Breast epithelium (tissue), 4 donors: ENCODE data around the gene EZH1. TPM values are rescaled to one million over a fixed set of nuclear protein-coding genes. Genes with fewer than 3 reads are reported as not detected.
A peak's percentile ranks its signal among the peaks of the same experiment; 100 is the strongest.

Experiments used
- DNase-seq, 2 donors: peaks; one replicate each; pipeline ENCODE4 v3.0.0-alpha.2; 2019; ENCODE audit warnings: low spot score in 2 of 2
- H3K27ac ChIP-seq, 2 donors: fragments of 200-600 bp; sonication (generic) in 1 of 2; one replicate each; pipeline ENCODE4 v1.5.1; 2016 to 2019; ENCODE audit warnings: mild to moderate bottlenecking in 1 of 2
- H3K27me3 ChIP-seq, 2 donors: fragments of 200-600 bp; sonication (generic) in 1 of 2; one replicate each; pipeline versions ENCODE4 v1.5.1 to v1.6.0; 2017 to 2019; ENCODE audit warnings: control low read depth in 1 of 2, mild to moderate bottlenecking in 1 of 2
- H3K36me3 ChIP-seq: fragments of 200-600 bp; one replicate; pipeline ENCODE4 v1.5.1; 2019
- H3K4me1 ChIP-seq, 2 donors: fragments of 200-600 bp; sonication (generic); one replicate each; pipeline ENCODE4 v1.5.1; 2016 to 2019; ENCODE audit warnings: control low read depth in 1 of 2
- H3K4me3 ChIP-seq, 3 donors: fragments of 200-600 bp; sonication (generic); 1 replicate in 2 of 3; 2 replicates in 1 of 3; pipeline ENCODE4 v1.5.1; 2016 to 2019; ENCODE audit warnings: mild to moderate bottlenecking in 3 of 3, moderate library complexity in 2 of 3
- H3K9me3 ChIP-seq, 2 donors: fragments of 200-600 bp; sonication (generic) in 1 of 2; one replicate each; pipeline ENCODE4 v1.5.1; 2016 to 2019; ENCODE audit warnings: control low read depth in 1 of 2
- CTCF ChIP-seq, 3 donors: fragments of 450-650 bp; IDR thresholded peaks; one replicate each; pipeline ENCODE4 v1.5.1; 2016 to 2017; ENCODE audit warnings: antibody characterized with exemption in 3 of 3, mild to moderate bottlenecking in 3 of 3, moderate library complexity in 3 of 3
- POLR2A ChIP-seq: fragments of 450-650 bp; IDR thresholded peaks from one replicate; pipeline ENCODE4 v1.6.1; 2016; ENCODE audit warnings: antibody characterized with exemption, mild to moderate bottlenecking, moderate library complexity
- POLR2AphosphoS5 ChIP-seq, 3 donors: sonication (generic); formaldehyde crosslinking; IDR thresholded peaks; one replicate each; pipeline ENCODE4 v1.6.1; 2017; ENCODE audit warnings: antibody characterized with exemption in 3 of 3
- intact Hi-C: fragments of 100-400 bp; cut with DNase I; formaldehyde crosslinking; loops from one replicate; pipeline ENCODE4 v1.15.1; 2023; ENCODE audit warnings: low total_unique reads
- total RNA-seq, 3 donors: library from RNA; depleted of rRNA; stranded (reverse); fragments of >200 nt; gene quantifications; one replicate each; pipeline ENCODE4 v1.1.0, GENCODE V29; 2016

Gene EZH1
- total RNA-seq, 3 donors from 2014 or later = 50.8 to 91.1 (median 70.1) TPM

GRCh38 chr17:42782166-42783061 is 37.6 kb upstream of the EZH1 start:
- no peak overlapping the region for H3K27ac ChIP-seq
- no peaks in the 10 kb centered on the region for H3K4me1 ChIP-seq
- TF ChIP-seq CTCF (IDR thresholded peaks at IDR 0.05) (no peak), POLR2A (no peak), POLR2AphosphoS5 (IDR thresholded peaks at IDR 0.05) (no peak)
- H3K4me3 ChIP-seq = peak overlapping the region in 2 of 3 donors; percentile 57 to 70
- intact Hi-C loops = no loop called here
- DNase-seq = no peak
- H3K36me3 ChIP-seq = peaks cover 3% of the 10 kb centered on the region
- H3K9me3 ChIP-seq = no peaks in the 10 kb centered on the region
- peaks cover 0 to 39% of the 10 kb centered on the region in 2 donors for H3K27me3 ChIP-seq

- peaks cover 0 to 39% of the 10 kb centered on the region in 2 donors for H3K27me3 ChIP-seq
- H3K4me1 ChIP-seq = no peaks in the 10 kb centered on the region
- intact Hi-C loops = no loop called here
- H3K4me3 ChIP-seq = peak overlapping the region in 2 of 3 donors; percentile 57 to 70
- no peak for DNase-seq
- TF ChIP-seq POLR2AphosphoS5 (IDR thresholded peaks at IDR 0.05) (no peak), POLR2A (no peak), CTCF (IDR thresholded peaks at IDR 0.05) (no peak)
- H3K9me3 ChIP-seq = no peaks in the 10 kb centered on the region
- peaks cover 3% of the 10 kb centered on the region for H3K36me3 ChIP-seq
- H3K27ac ChIP-seq = no peak overlapping the region
Observed at GRCh38 chr17:42781639-42782165, 36.9 kb upstream of the EZH1 start.

GRCh38 chr17:42780851-42781638 is 36.2 kb upstream of the EZH1 start:
- H3K27ac ChIP-seq = peak overlapping the region in 1 of 2 donors; percentile 61
- no peak for DNase-seq
- no peaks in the 10 kb centered on the region for H3K9me3 ChIP-seq
- H3K27me3 ChIP-seq = peaks cover 0 to 34% of the 10 kb centered on the region in 2 donors
- H3K4me1 ChIP-seq = no peaks in the 10 kb centered on the region
- peaks cover 3% of the 10 kb centered on the region for H3K36me3 ChIP-seq
- peak overlapping the region; percentile 27 to 70 (median 57) for H3K4me3 ChIP-seq
- TF ChIP-seq CTCF (IDR thresholded peaks at IDR 0.05) (no peak), POLR2A (no peak), POLR2AphosphoS5 (IDR thresholded peaks at IDR 0.05) (no peak)
- intact Hi-C loops = no loop called here

- no peak for DNase-seq
- peak within 1 kb of the TSS; percentile 10 to 61 for H3K27ac ChIP-seq
- H3K27me3 ChIP-seq = peaks cover 0 to 27% of the 10 kb centered on the region in 2 donors
- H3K4me3 ChIP-seq = peak within 1 kb of the TSS; percentile 27 to 70 (median 57)
- H3K36me3 ChIP-seq = peaks cover 3% of the 10 kb centered on the region
- intact Hi-C loops = loop anchor here (5.0 kb wide), 1 partner anchor 818 kb away; no protein-coding TSS in a partner anchor
- H3K4me1 ChIP-seq = no peaks in the 10 kb centered on the region
- H3K9me3 ChIP-seq = no peaks in the 10 kb centered on the region
- no peak for TF ChIP-seq POLR2AphosphoS5 (IDR thresholded peaks at IDR 0.05)
- no peak for TF ChIP-seq POLR2A
- no peak for TF ChIP-seq CTCF (IDR thresholded peaks at IDR 0.05)
Observed at GRCh38 chr17:42779936-42780850, 35.4 kb upstream of the EZH1 start, which contains the start of gene WNK4. TSS of gene WNK4 (plus strand) at chr17:42780610. CDS start at chr17:42780699, 89 bp downstream.
